ENCODE measurements around the gene KCNG2. TPM values are rescaled to one million over a fixed set of nuclear protein-coding genes. Genes with fewer than 3 reads are reported as not detected.

Gene KCNG2
- total RNA-seq, 1 experiment from 2014 or later: not detected

- H3K27ac ChIP-seq: no peak overlapping the region
- DNase-seq: no peak
These were observed 143.9 kb downstream of the KCNG2 start for GRCh38 chr18:79941473-79942119.

DNA sequence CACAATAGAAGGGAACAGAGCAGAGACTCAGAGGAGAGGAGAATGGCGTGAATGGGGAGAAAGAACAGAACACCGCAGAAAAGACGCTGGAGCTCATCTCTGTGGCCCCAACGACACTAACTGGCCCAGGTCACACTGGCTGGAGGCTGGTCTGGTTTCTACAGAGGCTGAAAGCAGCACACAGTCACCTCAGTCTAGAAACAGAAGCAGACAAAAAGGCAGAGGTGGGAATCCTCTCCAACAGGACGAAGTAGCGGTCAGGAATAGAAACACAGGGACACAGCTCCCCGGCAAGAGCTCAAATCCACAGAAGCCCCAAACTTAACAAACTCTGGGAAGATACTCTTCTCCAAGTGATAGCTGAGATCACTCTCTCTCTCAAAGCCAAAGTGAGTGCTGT lies 144.5 kb downstream of the KCNG2 start:
- DNase-seq: no peak
- Histone ChIP-seq H3K27ac (no peak overlapping the region), H3K4me3 (no peak overlapping the region), H3K27me3 (no peaks in the 10 kb centered on the region), H3K36me3 (no peaks in the 10 kb centered on the region), H3K4me1 (no peaks in the 10 kb centered on the region), H3K9me3 (replicated peaks) (no peaks in the 10 kb centered on the region)

More at GRCh38 chr18:79941473-79942119, 143.9 kb downstream of the KCNG2 start:
- H3K27me3 ChIP-seq: no peaks in the 10 kb centered on the region
- no peaks in the 10 kb centered on the region for H3K4me1 ChIP-seq
- H3K9me3 ChIP-seq (replicated peaks): no peaks in the 10 kb centered on the region
- no peaks in the 10 kb centered on the region for H3K36me3 ChIP-seq
- H3K4me3 ChIP-seq: no peak overlapping the region

GRCh38 chr18:79942786-79943607 lies 145.3 kb downstream of the KCNG2 start:
- no peak for DNase-seq
- no peaks in the 10 kb centered on the region for H3K4me1 ChIP-seq
- no peaks in the 10 kb centered on the region for H3K36me3 ChIP-seq
- no peaks in the 10 kb centered on the region for H3K9me3 ChIP-seq (replicated peaks)
- no peak overlapping the region for H3K27ac ChIP-seq
- H3K27me3 ChIP-seq: no peaks in the 10 kb centered on the region
- H3K4me3 ChIP-seq: no peak overlapping the region

GRCh38 chr18:79943608-79944125 lies 145.9 kb downstream of the KCNG2 start:
- Histone ChIP-seq H3K27me3 (no peaks in the 10 kb centered on the region), H3K27ac (no peak overlapping the region), H3K4me1 (no peaks in the 10 kb centered on the region), H3K9me3 (replicated peaks) (no peaks in the 10 kb centered on the region), H3K4me3 (no peak overlapping the region), H3K36me3 (no peaks in the 10 kb centered on the region)
- no peak for DNase-seq

DNA sequence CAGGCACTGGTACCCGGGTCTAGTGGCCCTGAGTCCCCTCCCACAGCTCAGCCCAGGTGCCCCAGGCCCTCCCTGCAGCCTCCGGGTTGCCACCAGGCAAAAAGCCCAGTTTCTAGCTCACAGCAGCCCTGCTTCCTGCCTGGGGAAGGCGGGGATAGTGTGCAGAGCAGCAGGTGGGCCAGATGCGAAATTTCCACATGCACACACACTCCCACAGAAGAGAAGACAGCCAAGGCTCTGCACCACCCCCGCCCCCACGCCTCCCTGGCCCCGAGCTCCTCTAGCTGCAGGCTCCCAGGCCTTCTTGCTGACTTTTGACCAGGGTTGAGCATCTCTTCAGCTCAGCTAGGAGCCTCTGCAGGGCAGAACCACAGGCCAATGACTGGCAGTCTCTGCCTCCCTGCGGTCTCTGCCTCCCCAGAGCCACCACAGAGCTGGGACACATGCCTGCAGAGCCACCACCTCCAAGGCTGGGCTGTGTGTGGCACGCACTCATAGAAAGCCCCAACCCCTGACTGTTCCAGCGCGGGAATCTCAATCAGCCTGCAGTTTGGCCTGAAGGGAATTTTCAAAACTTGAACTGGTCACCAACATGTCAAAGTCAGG lies 146.5 kb downstream of the KCNG2 start:
- DNase-seq: no peak

GRCh38 chr18:79944746-79945117 lies 147.0 kb downstream of the KCNG2 start:
- Histone ChIP-seq H3K27me3 (no peaks in the 10 kb centered on the region), H3K4me1 (no peaks in the 10 kb centered on the region), H3K9me3 (replicated peaks) (no peaks in the 10 kb centered on the region), H3K4me3 (no peak overlapping the region), H3K36me3 (no peaks in the 10 kb centered on the region), H3K27ac (no peak overlapping the region)
- DNase-seq: no peak

More for the DNA sequence above, 146.5 kb downstream of the KCNG2 start:
- Histone ChIP-seq H3K27me3 (no peaks in the 10 kb centered on the region), H3K4me1 (no peaks in the 10 kb centered on the region), H3K36me3 (no peaks in the 10 kb centered on the region), H3K27ac (no peak overlapping the region), H3K9me3 (replicated peaks) (no peaks in the 10 kb centered on the region), H3K4me3 (no peak overlapping the region)

DNA sequence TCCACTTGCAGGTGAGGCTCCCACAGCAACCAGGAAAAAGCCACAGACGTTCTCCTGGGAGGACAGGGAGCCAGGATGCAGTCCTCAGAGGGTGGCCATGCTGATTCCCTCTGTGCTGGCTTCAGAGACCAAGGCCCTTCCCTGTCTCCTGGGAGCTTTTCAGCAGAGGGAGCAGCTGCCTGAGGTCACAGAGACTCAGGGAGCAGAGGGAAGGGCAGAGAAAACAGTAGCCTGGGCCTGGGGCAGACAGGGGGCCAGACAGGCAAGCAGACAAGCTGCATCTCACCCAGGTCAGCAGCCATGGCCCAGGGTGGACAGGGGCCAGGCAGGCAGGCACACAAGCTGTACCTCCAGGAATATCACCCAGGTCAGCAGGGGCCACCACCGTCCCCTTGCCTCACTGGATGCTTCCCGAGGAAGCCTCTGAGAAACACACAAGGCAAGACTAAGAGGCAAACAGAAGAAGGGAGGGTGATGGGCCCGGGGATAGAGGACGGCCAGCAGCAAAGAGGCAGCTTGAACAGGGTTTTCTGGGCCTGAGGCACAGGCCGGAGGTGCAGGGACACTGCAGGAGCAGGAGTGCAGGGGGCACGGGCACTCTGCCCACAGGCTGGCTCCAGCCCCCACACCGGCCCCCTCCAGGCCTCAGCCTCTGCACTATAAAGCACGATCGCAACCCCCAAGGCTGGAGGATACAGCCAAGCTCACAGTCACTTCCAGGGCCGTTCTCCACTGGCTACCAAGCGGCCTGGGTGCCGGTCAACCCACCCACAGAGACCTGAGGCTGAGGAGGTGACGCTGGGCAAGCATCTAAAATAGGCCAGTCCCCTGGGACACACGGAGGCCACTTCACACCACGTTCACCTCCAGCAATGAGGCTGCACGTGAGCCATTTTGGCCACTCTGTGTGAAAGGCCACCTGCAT lies 147.6 kb downstream of the KCNG2 start:
- no peaks in the 10 kb centered on the region for H3K36me3 ChIP-seq

DNA sequence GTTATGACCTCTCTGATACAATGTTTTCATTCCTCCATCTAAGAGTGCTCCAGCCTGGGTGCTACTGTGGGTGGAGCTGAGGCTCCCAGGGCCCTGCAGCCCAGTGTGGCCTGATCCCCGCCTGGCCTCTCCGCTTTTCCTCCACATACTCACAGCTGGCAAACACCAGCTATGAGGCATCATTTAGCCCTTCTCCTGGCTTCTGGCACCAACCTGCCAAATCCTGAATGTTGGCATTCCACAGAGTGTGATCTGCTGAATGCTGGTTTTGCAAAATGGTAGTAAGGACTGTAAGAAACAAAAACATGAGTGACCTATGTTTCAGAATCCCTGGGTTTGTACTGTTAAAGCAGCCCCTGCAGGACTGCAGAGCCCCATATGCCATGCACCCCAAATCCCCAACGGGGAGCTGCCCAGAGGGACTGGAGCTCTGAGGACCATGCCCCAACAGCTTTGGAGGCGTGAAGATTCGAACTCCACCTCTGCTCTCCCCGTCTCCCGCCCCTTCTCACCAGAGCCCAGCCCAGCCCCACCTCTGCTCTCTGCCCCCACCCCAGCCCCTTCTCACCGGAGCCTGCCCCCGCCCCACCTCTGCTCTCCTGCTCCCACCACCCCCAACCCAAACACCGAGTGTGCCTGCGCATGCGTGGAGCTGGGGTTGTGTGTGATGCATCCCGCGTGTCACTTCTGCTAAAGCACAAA lies 149.5 kb downstream of the KCNG2 start:
- Histone ChIP-seq H3K27ac (no peak overlapping the region), H3K27me3 (no peaks in the 10 kb centered on the region), H3K36me3 (no peaks in the 10 kb centered on the region), H3K4me3 (no peak overlapping the region), H3K4me1 (no peaks in the 10 kb centered on the region), H3K9me3 (replicated peaks) (no peaks in the 10 kb centered on the region)
- no peak for DNase-seq

More for the DNA sequence above, 147.6 kb downstream of the KCNG2 start:
- Histone ChIP-seq H3K27me3 (no peaks in the 10 kb centered on the region), H3K9me3 (replicated peaks) (no peaks in the 10 kb centered on the region), H3K27ac (no peak overlapping the region), H3K4me1 (no peaks in the 10 kb centered on the region), H3K4me3 (no peak overlapping the region)
- no peak for DNase-seq

DNA sequence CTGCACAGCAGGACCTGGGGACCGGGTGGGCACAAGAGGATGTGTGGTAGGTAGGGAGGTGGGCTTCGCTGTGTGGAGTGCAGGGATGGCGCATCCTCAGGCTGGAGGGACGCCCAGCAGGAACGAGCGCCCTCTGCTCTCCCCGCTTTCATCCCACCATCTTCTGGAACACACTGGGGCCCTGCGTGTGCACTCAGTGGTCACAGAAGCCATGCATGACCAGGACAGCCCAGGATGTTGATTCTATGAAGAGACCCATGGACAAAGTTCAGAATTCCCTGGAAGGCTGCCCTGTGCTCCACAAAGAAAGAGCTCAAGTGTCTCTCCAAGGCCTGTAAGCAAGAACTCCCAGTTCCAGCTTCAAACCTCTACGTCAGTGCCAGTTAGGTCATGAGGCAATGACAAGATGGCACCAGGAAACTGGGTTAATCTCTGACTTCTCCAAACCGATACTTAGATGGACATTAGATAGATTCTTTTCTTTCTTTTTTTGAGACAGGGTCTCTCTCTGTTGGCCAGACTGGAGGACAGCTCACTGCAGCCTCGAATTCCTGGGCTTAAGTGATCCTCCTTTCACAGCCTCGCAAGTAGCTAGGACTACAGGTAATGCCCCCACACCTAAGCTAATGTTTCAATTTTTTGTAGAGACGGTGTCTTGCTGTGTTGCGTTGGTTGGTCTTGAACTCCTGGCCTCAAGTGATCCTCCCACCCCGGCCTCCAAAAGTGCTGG lies 150.3 kb downstream of the KCNG2 start:
- H3K27ac ChIP-seq: no peak overlapping the region

GRCh38 chr18:79948719-79949411 lies 151.1 kb downstream of the KCNG2 start:
- H3K9me3 ChIP-seq (replicated peaks): no peaks in the 10 kb centered on the region
- no peaks in the 10 kb centered on the region for H3K27me3 ChIP-seq
- H3K27ac ChIP-seq: no peak overlapping the region
- no peaks in the 10 kb centered on the region for H3K4me1 ChIP-seq
- no peak overlapping the region for H3K4me3 ChIP-seq
- no peak for DNase-seq
- no peaks in the 10 kb centered on the region for H3K36me3 ChIP-seq

More for the DNA sequence above, 150.3 kb downstream of the KCNG2 start:
- no peaks in the 10 kb centered on the region for H3K9me3 ChIP-seq (replicated peaks)
- no peak overlapping the region for H3K4me3 ChIP-seq
- no peaks in the 10 kb centered on the region for H3K36me3 ChIP-seq
- H3K27me3 ChIP-seq: no peaks in the 10 kb centered on the region
- H3K4me1 ChIP-seq: no peaks in the 10 kb centered on the region
- no peak for DNase-seq
